T-helper 17 cell (primary cell): Measurements from ENCODE around the gene MYO16. TPM values are rescaled to one million over a fixed set of nuclear protein-coding genes. Genes with fewer than 3 reads are reported as not detected.

Experiments
- ATAC-seq: fragments of 150-1000 bp; cut with Tn5 transposase; 2 replicates; pipeline ENCODE4 v1.10.0; 2021; ENCODE audit warnings: mild to moderate bottlenecking, moderate library complexity
- DNase-seq, 3 donors: peaks; one replicate each; pipeline versions ENCODE4 v3.0.0 to v3.0.0-alpha.2; 2020 to 2021
- H3K9me3 ChIP-seq: one replicate; pipeline ENCODE4 v1.7.0; 2013; ENCODE audit warnings: low read length, mild to moderate bottlenecking; ENCODE audit not compliant: control insufficient read depth, poor library complexity, severe bottlenecking
- H3K27ac Mint-ChIP-seq: one replicate; pipeline ENCODE4 v1.8.0; 2022; ENCODE audit warnings: mild to moderate bottlenecking, moderate library complexity, mixed read lengths
- H3K27me3 Mint-ChIP-seq: one replicate; pipeline ENCODE4 v1.8.0; 2022; ENCODE audit warnings: mixed read lengths
- H3K36me3 Mint-ChIP-seq: one replicate; pipeline ENCODE4 v1.8.0; 2022; ENCODE audit warnings: low read depth, mixed read lengths
- H3K4me1 Mint-ChIP-seq: one replicate; pipeline ENCODE4 v1.8.0; 2022; ENCODE audit warnings: mild to moderate bottlenecking, mixed read lengths
- H3K4me3 Mint-ChIP-seq: one replicate; pipeline ENCODE4 v1.8.0; 2022; ENCODE audit warnings: mild to moderate bottlenecking, moderate library complexity, mixed read lengths
- total RNA-seq, 4 donors: library from RNA in 2 of 4; stranded (reverse) in 2 of 4; gene quantifications; one replicate each; pipeline ENCODE4 v1.2.3 and lab custom pipeline; 2022 to 2026

Gene MYO16
- total RNA-seq, 2 donors from 2014 or later, result 0.42 to 0.45 TPM

DNA sequence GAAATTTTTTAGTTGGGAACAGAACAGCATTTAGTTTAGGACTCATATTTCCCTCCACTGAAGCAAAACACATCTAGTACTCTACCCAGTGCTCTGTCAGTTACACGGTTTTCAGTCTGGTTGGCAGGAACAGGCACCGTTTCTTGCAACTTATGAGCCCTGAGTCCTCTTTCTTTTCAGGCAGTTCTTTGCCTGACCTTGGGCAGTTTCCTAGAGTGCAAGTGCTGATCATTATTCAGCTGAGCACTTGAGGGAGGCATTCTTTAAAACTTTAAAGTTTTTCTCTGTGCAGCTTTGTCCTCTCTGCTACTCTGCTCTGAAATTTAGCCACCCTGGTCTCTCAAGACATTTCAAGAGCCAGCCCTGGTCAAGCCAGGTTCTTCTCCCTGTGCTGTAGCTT lies 96.1 kb downstream of the MYO16 start:
- H3K9me3 ChIP-seq, result no peaks in the 10 kb centered on the region
- no peak overlapping the region for H3K27ac Mint-ChIP-seq
- H3K27me3 Mint-ChIP-seq, result peaks cover 4% of the 10 kb centered on the region
- no peak overlapping the region for H3K4me3 Mint-ChIP-seq
- no peaks in the 10 kb centered on the region for H3K36me3 Mint-ChIP-seq
- ATAC-seq, result no peak
- H3K4me1 Mint-ChIP-seq, result no peaks in the 10 kb centered on the region
- no peak for DNase-seq

- no peaks in the 10 kb centered on the region for H3K36me3 Mint-ChIP-seq
- H3K4me3 Mint-ChIP-seq, result no peak overlapping the region
- DNase-seq (no peak), ATAC-seq (no peak)
- no peaks in the 10 kb centered on the region for H3K9me3 ChIP-seq
- no peak overlapping the region for H3K27ac Mint-ChIP-seq
- H3K4me1 Mint-ChIP-seq, result no peaks in the 10 kb centered on the region
- H3K27me3 Mint-ChIP-seq, result peaks cover 4% of the 10 kb centered on the region
Observed at GRCh38 chr13:108728370-108728769, 99.0 kb downstream of the MYO16 start.

GRCh38 chr13:108733022-108733560 lies 103.7 kb downstream of the MYO16 start:
- H3K9me3 ChIP-seq, result no peaks in the 10 kb centered on the region
- Mint-ChIP-seq H3K27ac (no peak overlapping the region), H3K4me1 (no peaks in the 10 kb centered on the region), H3K27me3 (peaks cover 4% of the 10 kb centered on the region), H3K36me3 (no peaks in the 10 kb centered on the region), H3K4me3 (no peak overlapping the region)
- DNase-seq (no peak), ATAC-seq (no peak)

DNA sequence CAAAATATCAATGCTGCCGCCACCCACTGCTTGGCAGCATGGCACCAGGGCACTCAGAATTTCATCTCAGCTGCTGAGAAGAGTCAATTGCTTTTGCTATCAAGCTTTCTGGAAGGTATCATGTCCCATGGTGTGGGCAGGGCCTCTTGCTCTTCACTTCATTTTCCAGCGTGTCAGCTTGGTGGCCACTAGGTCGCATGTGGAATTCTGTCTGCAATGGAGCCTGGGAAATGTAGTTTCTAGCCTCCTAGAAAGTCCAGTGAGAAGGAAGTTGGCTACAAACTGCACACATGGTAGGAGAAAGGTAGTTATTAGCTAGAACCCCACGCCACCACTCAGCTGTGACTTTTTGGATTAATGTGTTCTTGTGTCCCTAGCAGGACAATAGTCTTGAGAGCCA lies 105.3 kb downstream of the MYO16 start:
- Mint-ChIP-seq H3K36me3 (no peaks in the 10 kb centered on the region), H3K27me3 (no peaks in the 10 kb centered on the region), H3K27ac (no peak overlapping the region), H3K4me3 (no peak overlapping the region), H3K4me1 (no peaks in the 10 kb centered on the region)
- H3K9me3 ChIP-seq, result no peaks in the 10 kb centered on the region
- DNase-seq (no peak), ATAC-seq (no peak)

- H3K4me3 Mint-ChIP-seq, result no peak overlapping the region
- H3K9me3 ChIP-seq, result no peaks in the 10 kb centered on the region
- H3K4me1 Mint-ChIP-seq, result no peaks in the 10 kb centered on the region
- H3K27me3 Mint-ChIP-seq, result no peaks in the 10 kb centered on the region
- H3K36me3 Mint-ChIP-seq, result no peaks in the 10 kb centered on the region
- ATAC-seq (no peak), DNase-seq (no peak)
- H3K27ac Mint-ChIP-seq, result no peak overlapping the region
Observed at GRCh38 chr13:108741930-108742329, 112.5 kb downstream of the MYO16 start.

GRCh38 chr13:108742701-108743451 lies 113.5 kb downstream of the MYO16 start:
- no peak for DNase-seq
- Mint-ChIP-seq H3K4me3 (no peak overlapping the region), H3K27ac (no peak overlapping the region), H3K36me3 (no peaks in the 10 kb centered on the region), H3K4me1 (no peaks in the 10 kb centered on the region), H3K27me3 (no peaks in the 10 kb centered on the region)
- no peaks in the 10 kb centered on the region for H3K9me3 ChIP-seq
- ATAC-seq, result no peak

GRCh38 chr13:108743522-108743921 lies 114.1 kb downstream of the MYO16 start:
- H3K36me3 Mint-ChIP-seq, result no peaks in the 10 kb centered on the region
- no peak overlapping the region for H3K27ac Mint-ChIP-seq
- ATAC-seq (no peak), DNase-seq (no peak)
- H3K27me3 Mint-ChIP-seq, result no peaks in the 10 kb centered on the region
- no peaks in the 10 kb centered on the region for H3K9me3 ChIP-seq
- no peak overlapping the region for H3K4me3 Mint-ChIP-seq
- no peaks in the 10 kb centered on the region for H3K4me1 Mint-ChIP-seq

GRCh38 chr13:108747843-108748242 lies 118.4 kb downstream of the MYO16 start:
- H3K4me1 Mint-ChIP-seq, result no peaks in the 10 kb centered on the region
- DNase-seq, result no peak

DNA sequence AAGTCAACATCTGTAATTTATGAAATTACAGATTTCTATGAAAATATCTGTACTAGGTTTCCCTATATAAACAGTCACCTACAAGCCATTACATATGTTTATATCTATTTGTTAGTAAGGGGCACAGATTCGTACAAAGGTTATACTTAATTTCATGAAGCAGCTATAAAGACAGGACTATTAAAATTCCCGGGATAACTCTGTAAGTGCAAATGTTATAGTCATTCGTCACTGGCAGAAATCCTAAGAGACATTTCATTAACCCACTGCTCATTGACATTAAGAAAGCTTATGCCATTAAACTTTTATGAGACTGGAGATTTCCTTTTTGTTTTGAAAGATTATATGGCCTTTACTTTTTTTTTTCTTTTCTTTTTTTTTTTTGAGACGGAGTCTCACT lies 122.9 kb downstream of the MYO16 start:
- H3K27ac Mint-ChIP-seq, result no peak overlapping the region
- no peaks in the 10 kb centered on the region for H3K27me3 Mint-ChIP-seq
- no peak for DNase-seq
- H3K4me1 Mint-ChIP-seq, result peaks cover 3% of the 10 kb centered on the region
- H3K9me3 ChIP-seq, result no peaks in the 10 kb centered on the region
- no peak overlapping the region for H3K4me3 Mint-ChIP-seq
- ATAC-seq, result no peak
- H3K36me3 Mint-ChIP-seq, result no peaks in the 10 kb centered on the region

More at GRCh38 chr13:108747843-108748242, 118.4 kb downstream of the MYO16 start:
- Mint-ChIP-seq H3K4me3 (no peak overlapping the region), H3K27ac (no peak overlapping the region), H3K36me3 (no peaks in the 10 kb centered on the region), H3K27me3 (no peaks in the 10 kb centered on the region)
- H3K9me3 ChIP-seq, result no peaks in the 10 kb centered on the region
- no peak for ATAC-seq

- no peaks in the 10 kb centered on the region for H3K27me3 Mint-ChIP-seq
- no peaks in the 10 kb centered on the region for H3K36me3 Mint-ChIP-seq
- DNase-seq (no peak), ATAC-seq (no peak)
- no peak overlapping the region for H3K4me3 Mint-ChIP-seq
- H3K4me1 Mint-ChIP-seq, result peaks cover 3% of the 10 kb centered on the region
- H3K9me3 ChIP-seq, result no peaks in the 10 kb centered on the region
- no peak overlapping the region for H3K27ac Mint-ChIP-seq
Observed at GRCh38 chr13:108755083-108755482, 125.7 kb downstream of the MYO16 start.

- no peaks in the 10 kb centered on the region for H3K27me3 Mint-ChIP-seq
- no peak overlapping the region for H3K27ac Mint-ChIP-seq
- DNase-seq (no peak), ATAC-seq (no peak)
- H3K36me3 Mint-ChIP-seq, result no peaks in the 10 kb centered on the region
- no peak overlapping the region for H3K4me3 Mint-ChIP-seq
- no peaks in the 10 kb centered on the region for H3K9me3 ChIP-seq
- H3K4me1 Mint-ChIP-seq, result no peaks in the 10 kb centered on the region
Observed at GRCh38 chr13:108760129-108760528, 130.7 kb downstream of the MYO16 start.

GRCh38 chr13:108760541-108760940 lies 131.1 kb downstream of the MYO16 start:
- Mint-ChIP-seq H3K36me3 (no peaks in the 10 kb centered on the region), H3K27ac (no peak overlapping the region), H3K4me3 (no peak overlapping the region), H3K27me3 (no peaks in the 10 kb centered on the region), H3K4me1 (no peaks in the 10 kb centered on the region)
- no peaks in the 10 kb centered on the region for H3K9me3 ChIP-seq
- DNase-seq (no peak), ATAC-seq (no peak)

- Mint-ChIP-seq H3K4me1 (no peaks in the 10 kb centered on the region), H3K27ac (no peak overlapping the region), H3K36me3 (no peaks in the 10 kb centered on the region), H3K4me3 (no peak overlapping the region), H3K27me3 (peaks cover 15% of the 10 kb centered on the region)
- no peak for ATAC-seq
- no peaks in the 10 kb centered on the region for H3K9me3 ChIP-seq
- DNase-seq, result no peak
Observed at GRCh38 chr13:108768035-108768434, 138.6 kb downstream of the MYO16 start.
